ENCODE measurements around the gene MRPL36.

Gene MRPL36

DNA sequence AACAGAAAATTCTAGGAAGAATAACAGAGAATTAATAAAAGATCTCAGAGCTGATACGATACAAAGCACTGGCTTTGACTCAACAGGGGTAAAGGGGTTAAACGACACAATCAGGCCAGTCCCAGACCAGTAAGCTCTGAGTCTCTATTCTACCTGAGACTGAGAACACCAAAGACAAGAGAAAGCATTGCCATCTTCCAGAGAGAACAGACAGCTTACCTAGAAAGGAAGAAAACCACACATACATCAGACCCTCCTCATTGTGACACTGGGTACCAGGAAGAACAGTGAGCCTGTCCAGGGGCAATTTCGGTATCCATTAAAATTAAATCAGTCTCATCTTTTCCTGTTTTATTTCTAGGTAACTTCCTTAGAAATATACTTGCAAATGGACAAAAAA is 41.1 kb downstream of the MRPL36 start:
- H3K4me3 ChIP-seq (ENCODE audit: low read depth, low read length) = no peak overlapping the region
- no peak for DNase-seq (ENCODE audit: low read depth)
- TF ChIP-seq, protein P1, sequence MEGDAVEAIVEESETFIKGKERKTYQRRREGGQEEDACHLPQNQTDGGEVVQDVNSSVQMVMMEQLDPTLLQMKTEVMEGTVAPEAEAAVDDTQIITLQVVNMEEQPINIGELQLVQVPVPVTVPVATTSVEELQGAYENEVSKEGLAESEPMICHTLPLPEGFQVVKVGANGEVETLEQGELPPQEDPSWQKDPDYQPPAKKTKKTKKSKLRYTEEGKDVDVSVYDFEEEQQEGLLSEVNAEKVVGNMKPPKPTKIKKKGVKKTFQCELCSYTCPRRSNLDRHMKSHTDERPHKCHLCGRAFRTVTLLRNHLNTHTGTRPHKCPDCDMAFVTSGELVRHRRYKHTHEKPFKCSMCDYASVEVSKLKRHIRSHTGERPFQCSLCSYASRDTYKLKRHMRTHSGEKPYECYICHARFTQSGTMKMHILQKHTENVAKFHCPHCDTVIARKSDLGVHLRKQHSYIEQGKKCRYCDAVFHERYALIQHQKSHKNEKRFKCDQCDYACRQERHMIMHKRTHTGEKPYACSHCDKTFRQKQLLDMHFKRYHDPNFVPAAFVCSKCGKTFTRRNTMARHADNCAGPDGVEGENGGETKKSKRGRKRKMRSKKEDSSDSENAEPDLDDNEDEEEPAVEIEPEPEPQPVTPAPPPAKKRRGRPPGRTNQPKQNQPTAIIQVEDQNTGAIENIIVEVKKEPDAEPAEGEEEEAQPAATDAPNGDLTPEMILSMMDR (IDR thresholded peaks at IDR 0.05; ENCODE audit: control insufficient read depth, extremely low read depth, insufficient read depth) = no peak

DNA sequence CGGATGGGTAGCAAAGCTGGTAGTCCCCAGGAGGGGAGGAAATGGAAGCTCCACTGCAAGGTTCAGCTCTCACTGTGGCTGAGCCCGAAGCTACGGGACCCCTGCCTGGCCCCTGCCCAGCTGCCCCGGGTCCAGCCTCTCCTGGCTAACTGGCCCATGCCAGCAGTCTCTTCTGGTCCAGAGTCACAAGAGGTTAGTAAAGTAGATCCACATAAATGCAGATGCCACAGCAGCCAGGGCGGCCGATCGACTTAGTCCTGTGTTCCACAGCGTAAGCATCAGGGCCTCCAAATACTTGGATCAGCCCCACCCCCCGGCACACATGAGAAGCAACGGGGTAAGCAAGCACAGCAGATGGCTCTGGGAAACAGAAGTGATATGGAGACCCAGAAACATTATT is 42.1 kb downstream of the MRPL36 start:
- no peak for DNase-seq (ENCODE audit: low read depth)
- H3K4me3 ChIP-seq (ENCODE audit: low read depth, low read length) = no peak overlapping the region
- TF ChIP-seq, protein P1 (IDR thresholded peaks at IDR 0.05; ENCODE audit: control insufficient read depth, extremely low read depth, insufficient read depth) = no peak

DNA sequence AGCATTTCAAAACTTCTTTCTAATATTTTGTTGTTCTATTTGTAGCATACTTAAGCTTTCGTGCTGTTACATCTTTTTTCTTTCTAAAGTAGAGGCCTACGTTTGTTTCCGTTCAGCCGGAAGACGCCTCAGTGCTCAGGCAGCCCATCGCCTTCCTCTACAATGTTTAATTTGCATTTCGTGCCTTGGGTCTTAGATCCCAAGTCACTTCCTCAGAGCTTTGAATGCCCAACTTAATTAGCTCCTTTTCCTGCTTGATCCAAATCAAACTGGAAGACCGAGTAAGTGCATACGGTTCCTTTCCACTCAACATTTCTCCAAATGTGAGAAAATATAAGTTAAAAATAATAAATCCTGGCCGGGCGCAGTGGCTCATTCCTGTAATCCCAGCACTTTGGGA is 43.2 kb downstream of the MRPL36 start:
- no peak overlapping the region for H3K4me3 ChIP-seq (ENCODE audit: low read depth, low read length)
- no peak for DNase-seq (ENCODE audit: low read depth)
- TF ChIP-seq, protein P1 (IDR thresholded peaks at IDR 0.05; ENCODE audit: control insufficient read depth, extremely low read depth, insufficient read depth) = no peak

DNA sequence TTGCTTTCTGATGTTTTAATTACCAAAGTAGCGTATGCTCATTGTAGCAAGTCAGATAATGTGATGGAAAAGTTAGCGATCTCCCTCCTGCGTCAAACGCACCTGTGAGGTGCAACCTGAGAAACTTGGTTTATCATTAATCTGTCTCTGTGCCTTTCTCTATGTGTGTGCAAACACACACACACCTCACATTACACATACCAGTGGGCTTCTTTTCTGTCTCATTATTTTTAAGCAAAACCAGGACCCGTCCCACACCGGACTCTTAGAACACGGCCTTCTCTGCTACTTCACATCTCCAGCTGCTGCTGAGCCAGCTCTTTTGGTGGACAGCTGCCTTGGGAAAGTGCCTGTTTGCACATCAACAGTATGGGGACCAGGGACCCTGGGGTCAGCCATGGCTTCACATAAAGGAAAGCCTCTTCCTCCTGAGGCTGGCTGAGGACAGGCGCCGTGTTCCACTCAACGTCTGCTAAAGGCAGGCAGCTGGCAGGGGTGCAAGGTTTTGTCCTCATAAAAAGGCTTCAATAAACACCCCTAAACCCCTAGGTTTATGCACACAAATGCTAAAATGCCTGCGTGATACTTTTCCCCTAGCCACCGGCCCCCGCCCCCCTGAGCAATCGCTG is 44.2 kb downstream of the MRPL36 start:
- TF ChIP-seq, protein P1 (IDR thresholded peaks at IDR 0.05; ENCODE audit: control insufficient read depth, extremely low read depth, insufficient read depth) = no peak

DNA sequence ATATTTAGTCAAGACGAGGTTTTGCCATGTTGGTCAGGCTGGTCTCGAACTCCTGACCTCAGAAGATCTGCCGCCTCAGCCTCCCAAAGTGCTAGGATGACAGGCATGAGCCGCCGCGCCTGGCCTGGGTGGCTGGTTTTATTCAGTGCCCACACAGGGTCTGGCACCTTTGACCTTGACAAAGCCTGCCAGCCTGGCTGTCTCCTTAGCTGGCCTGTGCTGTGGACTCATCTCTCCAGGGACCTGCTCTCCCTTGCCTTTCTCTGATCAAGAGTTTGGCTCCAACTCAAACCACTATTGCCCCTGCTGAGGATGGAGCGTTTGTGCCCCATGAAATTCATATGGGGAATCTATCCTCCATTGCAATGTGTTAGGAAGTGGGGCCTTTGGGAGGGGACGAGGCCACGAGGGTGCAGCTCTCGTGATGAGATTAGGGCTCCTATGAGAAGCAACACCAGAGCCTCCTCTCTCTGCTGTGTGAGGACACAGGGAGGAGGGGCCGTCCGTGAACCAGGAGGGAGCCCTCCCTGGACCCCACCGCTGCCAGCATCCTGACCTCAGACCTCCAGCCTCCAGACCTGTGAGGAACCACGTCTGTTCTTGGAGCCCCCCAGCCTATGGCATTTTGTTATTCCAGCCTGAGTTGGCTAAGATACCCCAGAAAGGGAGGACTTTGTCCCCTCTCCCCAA is 45.0 kb downstream of the MRPL36 start:
- TF ChIP-seq, protein P1 (IDR thresholded peaks at IDR 0.05; ENCODE audit: control insufficient read depth, extremely low read depth, insufficient read depth) = no peak
- DNase-seq (ENCODE audit: low read depth) = no peak
- H3K4me3 ChIP-seq (ENCODE audit: low read depth, low read length) = no peak overlapping the region

More for the DNA sequence above, 44.2 kb downstream of the MRPL36 start:
- no peak for DNase-seq (ENCODE audit: low read depth)
- H3K4me3 ChIP-seq (ENCODE audit: low read depth, low read length) = no peak overlapping the region

DNA sequence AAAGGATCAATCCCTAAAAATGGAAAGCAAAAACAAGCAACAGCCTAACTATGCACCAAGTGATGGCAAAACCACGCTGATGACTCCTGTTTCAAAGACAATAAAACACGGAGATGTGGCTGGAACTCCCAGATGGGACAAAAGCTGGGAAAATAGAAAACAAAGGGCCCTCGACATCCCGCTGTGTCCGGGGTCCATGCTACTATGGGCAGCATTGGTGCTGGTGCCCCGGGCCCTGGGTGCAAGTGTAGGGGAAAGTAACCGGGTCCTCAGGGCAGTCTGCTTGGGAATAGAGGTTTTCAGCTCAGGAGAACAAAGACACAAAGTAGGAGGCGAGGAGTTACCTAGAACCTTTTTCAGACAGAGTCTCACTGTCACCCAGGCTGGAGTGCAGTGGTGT is 46.1 kb downstream of the MRPL36 start:
- H3K4me3 ChIP-seq (ENCODE audit: low read depth, low read length) = no peak overlapping the region
- TF ChIP-seq, protein P1 (IDR thresholded peaks at IDR 0.05; ENCODE audit: control insufficient read depth, extremely low read depth, insufficient read depth) = no peak
- DNase-seq (ENCODE audit: low read depth) = no peak
